Fibroblast of lung (primary cell): ENCODE measurements around the gene ZSCAN21.

Source experiments
- EZH2 ChIP-seq: IDR thresholded peaks from 2 replicates; pipeline ENCODE4 v1.5.1; 2012; ENCODE audit warnings: low read length, control low read depth, mild to moderate bottlenecking; ENCODE audit errors: missing control alignments
- TF ChIP-seq, protein P1 (sequence below), 2 donors: IDR thresholded peaks in 1 of 2; conservative IDR thresholded peaks in 1 of 2; 1 replicate in 1 of 2; 2 replicates in 1 of 2; pipeline ENCODE4 v1.5.1; 2011 to 2012; ENCODE audit warnings: low read length in 2 of 2, control low read depth in 1 of 2, inconsistent platforms in 1 of 2, low read depth in 1 of 2, mild to moderate bottlenecking in 1 of 2

DNA sequence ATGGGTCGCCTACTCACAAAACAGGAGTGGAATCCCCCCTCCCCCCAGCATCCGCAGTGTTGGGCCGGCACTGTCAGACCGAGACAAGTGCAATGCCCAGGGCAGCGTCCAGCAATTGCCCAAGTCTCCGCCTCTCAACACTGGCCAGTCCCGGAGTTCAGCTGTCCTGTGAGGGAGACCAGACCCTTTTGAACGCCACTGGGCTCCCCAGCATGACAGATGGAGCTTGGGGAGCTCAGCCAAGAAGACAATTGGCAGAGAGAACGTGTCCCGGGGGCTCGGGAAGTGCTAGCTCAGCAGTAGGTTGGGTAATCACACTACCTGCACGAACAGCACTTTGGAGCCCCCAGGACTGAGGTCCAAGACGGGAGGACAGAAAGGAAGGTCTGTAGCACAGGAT is 43.9 kb downstream of the ZSCAN21 start:
- TF ChIP-seq, protein P1, sequence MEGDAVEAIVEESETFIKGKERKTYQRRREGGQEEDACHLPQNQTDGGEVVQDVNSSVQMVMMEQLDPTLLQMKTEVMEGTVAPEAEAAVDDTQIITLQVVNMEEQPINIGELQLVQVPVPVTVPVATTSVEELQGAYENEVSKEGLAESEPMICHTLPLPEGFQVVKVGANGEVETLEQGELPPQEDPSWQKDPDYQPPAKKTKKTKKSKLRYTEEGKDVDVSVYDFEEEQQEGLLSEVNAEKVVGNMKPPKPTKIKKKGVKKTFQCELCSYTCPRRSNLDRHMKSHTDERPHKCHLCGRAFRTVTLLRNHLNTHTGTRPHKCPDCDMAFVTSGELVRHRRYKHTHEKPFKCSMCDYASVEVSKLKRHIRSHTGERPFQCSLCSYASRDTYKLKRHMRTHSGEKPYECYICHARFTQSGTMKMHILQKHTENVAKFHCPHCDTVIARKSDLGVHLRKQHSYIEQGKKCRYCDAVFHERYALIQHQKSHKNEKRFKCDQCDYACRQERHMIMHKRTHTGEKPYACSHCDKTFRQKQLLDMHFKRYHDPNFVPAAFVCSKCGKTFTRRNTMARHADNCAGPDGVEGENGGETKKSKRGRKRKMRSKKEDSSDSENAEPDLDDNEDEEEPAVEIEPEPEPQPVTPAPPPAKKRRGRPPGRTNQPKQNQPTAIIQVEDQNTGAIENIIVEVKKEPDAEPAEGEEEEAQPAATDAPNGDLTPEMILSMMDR (conservative IDR thresholded peaks at IDR 0.05 in 1 of 2, IDR thresholded peaks at IDR 0.05 in 1 of 2; ENCODE audit: low read depth in 1 of 2, low read length in 2 of 2) = no peak
- no peak for TF ChIP-seq EZH2
